Right ventricle myocardium superior (tissue), 1 donor: ENCODE data around the gene ZPBP2. TPM values are rescaled to one million over a fixed set of nuclear protein-coding genes. Genes with fewer than 3 reads are reported as not detected.
"Not testable (repeated sequence)": the region's sequence is repeated elsewhere in the genome, so short reads cannot be mapped to it uniquely, and the experiment has no call there.

Source experiments
- ATAC-seq: fragments of 200-7000 bp; cut with Tn5 transposase; one replicate; pipeline ENCODE4 v1.9.1; 2020; ENCODE audit warnings: mild to moderate bottlenecking; ENCODE audit not compliant: poor library complexity
- DNase-seq: peaks from one replicate; pipeline ENCODE4 v3.0.0-alpha.2; 2020
- intact Hi-C: fragments of 100-400 bp; cut with DNase I; formaldehyde crosslinking; loops from one replicate; pipeline ENCODE4 v1.11.2; 2022
- total RNA-seq: library from RNA; stranded (reverse); fragmentation: NEBNext Ultra II Directional; extraction: Animal tissue kit (Norgen Biotek cat#: 25700); gene quantifications from one replicate; pipeline ENCODE4 v1.2.1, GENCODE V29; 2021
- donor health status: DM: no; HTN: yes; CAD: no; lungs with severe emphysema.

The ZPBP2 gene
- total RNA-seq, 1 donor from 2014 or later, result not detected

DNA sequence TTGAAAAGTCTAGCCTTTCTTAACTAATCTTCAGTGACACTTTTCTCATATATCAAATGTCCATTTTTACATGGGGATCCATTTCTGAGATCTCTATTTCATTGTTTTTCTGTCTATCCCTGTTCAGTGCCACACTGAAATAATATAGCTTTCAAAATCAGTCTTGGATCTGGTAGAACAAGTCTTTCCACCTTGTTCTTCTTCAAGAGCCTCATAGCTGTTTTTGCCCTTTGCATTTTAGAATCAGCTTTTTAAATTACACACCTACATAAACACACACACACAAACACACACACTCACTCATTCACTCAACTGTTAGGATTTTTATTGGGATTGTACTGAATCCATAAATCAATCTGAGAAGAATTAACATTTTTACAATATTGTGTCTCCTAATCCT lies 31.2 kb downstream of the ZPBP2 start:
- intact Hi-C loops, result no loop called here
- ATAC-seq (no peak), DNase-seq (no peak)

- intact Hi-C loops, ATAC-seq, DNase-seq: not testable (repeated sequence)
Observed at GRCh38 chr17:39902027-39902426, 34.0 kb downstream of the ZPBP2 start.

- ATAC-seq (no peak), DNase-seq (no peak)
- intact Hi-C loops, result no loop called here
Observed at GRCh38 chr17:39903158-39903884, 35.3 kb downstream of the ZPBP2 start.

- no peak for ATAC-seq
- DNase-seq, result no peak
- intact Hi-C loops, result no loop called here
Observed at GRCh38 chr17:39904990-39905288, 36.9 kb downstream of the ZPBP2 start.

DNA sequence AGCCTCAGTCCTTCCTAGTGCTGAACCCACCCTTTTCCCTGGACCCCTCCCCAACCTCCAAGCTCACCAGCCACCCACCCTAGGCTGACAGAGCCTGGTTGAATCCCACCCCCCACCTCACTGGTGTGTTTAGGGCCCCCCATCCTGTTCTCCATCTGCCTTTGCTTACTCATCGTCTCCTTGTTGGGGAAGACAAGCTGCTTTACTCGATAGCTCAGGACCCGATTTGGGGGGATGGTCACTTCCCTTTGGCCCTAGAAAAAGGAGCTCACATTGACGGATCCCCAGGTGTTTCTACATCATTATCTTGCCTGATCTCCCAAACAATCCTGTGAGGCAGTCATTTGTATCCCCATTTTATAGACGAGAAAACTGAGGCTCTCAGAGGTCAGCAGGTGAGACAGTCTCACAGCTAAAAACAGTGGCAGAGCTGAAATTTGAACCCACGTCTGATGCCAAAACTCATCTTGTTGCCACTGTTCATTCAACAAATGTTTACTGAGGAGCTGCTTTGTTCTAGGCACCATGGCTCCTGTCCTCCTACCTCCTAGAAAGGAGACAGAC lies 40.9 kb downstream of the ZPBP2 start:
- no peak for ATAC-seq
- DNase-seq, result no peak
- intact Hi-C loops, result no loop called here

DNA sequence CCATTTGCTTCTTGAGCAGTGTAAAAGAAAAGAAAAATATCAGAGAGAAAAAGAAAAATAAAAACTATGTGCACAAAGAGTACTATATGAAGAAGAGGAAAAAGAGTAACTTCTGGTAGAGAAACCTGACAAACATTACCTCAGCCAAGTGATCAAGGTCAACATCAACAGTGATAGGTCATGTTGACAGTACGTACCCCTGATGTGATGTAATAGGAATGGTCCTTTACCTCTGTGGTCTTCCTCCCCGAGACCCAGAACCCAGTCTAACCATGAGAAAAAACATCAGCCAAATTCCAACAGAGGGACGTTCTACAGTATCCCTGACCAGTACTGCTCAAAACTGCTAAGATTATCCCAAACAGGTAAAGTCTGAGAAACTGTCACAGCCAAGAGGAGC lies 46.0 kb downstream of the ZPBP2 start:
- no peak for ATAC-seq
- intact Hi-C loops, result no loop called here
- DNase-seq, result no peak

- no peak for ATAC-seq
Observed at GRCh38 chr17:39915559-39915958, 47.6 kb downstream of the ZPBP2 start.

GRCh38 chr17:39916918-39917317 lies 48.9 kb downstream of the ZPBP2 start:
- DNase-seq, result no peak
- intact Hi-C loops, result loop anchor here (5.0 kb wide), 1 partner anchor 40 kb away; no protein-coding TSS in a partner anchor
- no peak for ATAC-seq

More at GRCh38 chr17:39915559-39915958, 47.6 kb downstream of the ZPBP2 start:
- no peak for DNase-seq
- intact Hi-C loops, result loop anchor here (5.0 kb wide), 1 partner anchor 42 kb away; no protein-coding TSS in a partner anchor

DNA sequence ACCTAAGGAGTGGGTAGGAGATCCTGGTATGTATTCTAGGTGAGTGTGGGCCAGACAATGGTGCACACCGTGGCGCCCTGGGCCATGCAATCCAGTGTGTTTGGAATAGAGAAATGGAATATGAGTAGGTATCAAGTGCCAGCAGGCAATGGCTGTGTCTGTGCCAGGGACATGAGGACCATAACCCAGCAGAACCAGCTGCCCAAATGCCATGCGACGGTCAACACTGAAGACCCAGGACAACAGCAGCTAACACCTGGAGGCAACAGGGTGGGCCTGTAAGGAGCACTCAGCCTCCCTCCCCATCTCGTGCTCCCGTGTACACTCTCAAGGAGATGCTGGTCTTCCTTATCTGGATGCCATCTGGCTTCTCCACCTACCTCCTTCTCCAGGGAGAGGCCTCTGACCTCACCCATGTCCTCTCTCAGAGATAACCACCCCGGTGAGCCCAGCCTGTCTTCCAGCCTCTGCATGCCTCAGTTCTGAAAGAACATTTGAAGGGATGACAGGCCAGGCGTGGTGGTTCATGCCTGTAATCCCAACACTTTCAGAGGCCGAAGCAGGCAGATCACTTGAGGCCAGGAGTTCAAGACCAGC lies 51.2 kb downstream of the ZPBP2 start:
- ATAC-seq (no peak), DNase-seq (no peak)
- intact Hi-C loops, result loop anchor here (5.0 kb wide), 1 partner anchor 38 kb away; no protein-coding TSS in a partner anchor

DNA sequence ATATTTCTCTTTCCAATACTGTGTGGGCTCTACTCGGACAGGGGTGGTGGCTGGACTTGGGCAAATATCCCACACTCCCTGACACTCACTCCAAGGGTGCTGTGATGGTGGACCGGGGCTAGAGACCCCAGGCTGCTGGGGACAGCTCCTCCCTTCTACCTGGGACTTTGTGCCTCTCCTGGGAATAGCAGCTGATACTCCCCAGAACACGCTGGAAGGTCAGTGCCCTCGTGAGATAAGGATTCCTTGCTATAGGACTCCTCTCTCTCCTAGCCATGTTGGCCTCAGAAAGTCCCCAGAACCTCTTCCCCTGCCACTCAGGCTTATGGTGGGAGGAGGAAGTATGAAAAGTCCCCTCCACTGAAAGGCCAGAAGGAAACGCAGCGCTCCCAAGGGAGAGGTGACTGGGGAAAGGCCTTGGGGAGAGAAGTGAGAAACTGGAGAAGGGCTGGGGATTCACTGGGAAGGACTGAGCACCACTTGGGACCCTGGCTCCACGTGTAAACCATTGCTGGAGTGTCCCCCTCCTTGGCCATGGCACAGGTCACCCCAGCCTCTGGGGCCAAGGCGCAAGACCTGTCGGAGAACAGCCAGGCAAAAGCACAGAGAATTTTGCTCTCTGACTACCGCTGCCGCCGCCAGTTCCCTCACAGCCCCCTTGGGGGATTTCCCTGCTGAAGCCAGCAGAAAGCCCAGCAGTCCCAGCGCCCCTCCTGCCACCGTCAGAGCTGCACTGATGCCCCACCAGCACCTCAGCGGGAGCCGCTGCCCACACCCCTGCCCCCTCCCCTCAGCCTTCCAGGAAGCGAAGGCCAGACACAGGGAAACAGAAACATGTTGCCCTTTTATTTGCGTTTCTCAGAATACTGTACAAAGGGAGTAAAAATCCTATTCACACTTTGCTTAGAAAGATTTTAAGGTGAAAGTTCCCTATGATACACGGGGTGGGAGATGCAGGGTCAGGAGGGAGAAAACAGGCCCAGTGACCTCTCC lies 52.5 kb downstream of the ZPBP2 start:
- DNase-seq, result no peak
- ATAC-seq, result no peak
- intact Hi-C loops, result no loop called here

DNA sequence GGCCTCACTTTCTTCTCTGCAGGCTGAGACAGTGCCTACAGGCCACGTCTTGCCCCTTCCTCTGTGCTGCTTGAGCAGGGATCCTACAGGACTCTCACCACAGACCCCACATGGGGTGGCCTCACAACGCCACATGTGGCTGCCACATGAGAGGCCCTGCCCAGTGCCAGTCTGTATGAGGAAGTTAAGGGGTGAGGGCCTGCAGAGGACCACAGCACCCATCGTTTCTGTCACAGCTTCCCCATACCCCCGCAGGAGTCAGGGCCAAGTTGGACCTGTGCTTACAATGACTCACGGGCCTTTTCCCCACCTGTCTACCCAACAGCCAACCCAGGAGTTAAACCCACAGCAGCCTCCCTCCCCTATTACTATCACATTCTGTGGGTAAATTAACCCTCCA lies 53.3 kb downstream of the ZPBP2 start:
- ATAC-seq (no peak), DNase-seq (no peak)
- intact Hi-C loops, result no loop called here

DNA sequence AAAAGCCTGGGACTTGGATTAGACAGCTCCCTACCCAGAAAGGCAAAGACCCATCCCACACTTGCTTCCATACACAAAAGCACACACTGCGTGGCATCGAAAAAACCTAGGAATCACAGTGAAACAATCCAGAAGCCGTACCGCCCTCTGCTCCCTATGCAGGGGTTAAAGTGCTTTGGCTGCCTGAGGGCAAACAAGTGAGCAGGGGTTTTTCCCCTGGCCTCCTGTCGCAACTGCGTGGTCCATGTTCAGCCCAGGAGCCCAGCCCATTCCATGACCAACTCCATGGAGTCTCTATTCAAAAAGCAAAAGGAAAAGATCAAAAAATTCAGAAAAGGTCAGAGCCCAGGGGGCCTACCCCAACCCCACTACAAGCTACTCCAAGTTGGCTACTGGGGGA lies 54.0 kb downstream of the ZPBP2 start:
- intact Hi-C loops, result no loop called here
- DNase-seq, result no peak
- ATAC-seq, result no peak

- intact Hi-C loops, result no loop called here
- no peak for DNase-seq
Observed at GRCh38 chr17:39923230-39923629, 55.2 kb downstream of the ZPBP2 start.

DNA sequence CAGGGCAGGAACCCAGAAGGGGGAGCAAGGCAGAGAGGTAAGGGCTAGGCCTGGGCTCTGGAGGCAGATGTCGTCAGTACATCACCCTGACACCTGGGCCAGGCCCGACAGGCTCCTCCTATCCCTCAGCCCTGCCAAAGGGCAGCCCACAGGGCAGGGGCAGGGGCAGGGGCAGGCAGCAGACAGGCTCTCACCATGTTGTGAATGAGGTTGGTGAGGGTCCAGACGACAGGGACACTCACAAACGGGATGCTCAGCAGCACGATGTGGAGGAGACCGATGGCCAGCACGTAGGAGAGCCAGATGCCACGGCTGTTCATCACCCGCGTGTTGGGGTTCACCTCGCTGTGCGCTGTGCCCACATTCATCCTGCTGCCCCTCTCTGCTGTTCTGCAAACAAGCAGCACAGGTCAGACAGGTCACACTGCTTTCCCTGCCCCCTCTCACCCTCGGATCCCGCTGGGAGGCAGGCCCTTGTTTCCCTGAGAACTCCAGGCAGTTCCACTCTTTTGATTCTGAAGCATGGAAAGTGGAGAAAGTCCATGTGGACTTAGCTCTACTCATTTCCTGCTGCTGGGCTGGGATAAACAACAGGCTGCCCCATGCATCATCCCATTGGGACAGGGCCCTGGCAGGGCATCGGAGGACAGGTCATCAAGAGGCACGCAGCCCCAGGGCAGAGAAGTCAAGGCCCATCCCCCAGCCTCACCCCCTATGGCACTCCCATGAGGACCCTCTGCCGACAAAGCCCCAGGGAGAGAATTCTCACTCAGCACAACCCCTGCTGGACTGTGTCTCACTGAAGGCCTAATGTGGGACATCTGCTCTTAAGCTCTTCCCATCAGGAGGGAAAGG lies 56.1 kb downstream of the ZPBP2 start:
- DNase-seq (no peak), ATAC-seq (no peak)
- intact Hi-C loops, result no loop called here

More at GRCh38 chr17:39923230-39923629, 55.2 kb downstream of the ZPBP2 start:
- ATAC-seq, result no peak

DNA sequence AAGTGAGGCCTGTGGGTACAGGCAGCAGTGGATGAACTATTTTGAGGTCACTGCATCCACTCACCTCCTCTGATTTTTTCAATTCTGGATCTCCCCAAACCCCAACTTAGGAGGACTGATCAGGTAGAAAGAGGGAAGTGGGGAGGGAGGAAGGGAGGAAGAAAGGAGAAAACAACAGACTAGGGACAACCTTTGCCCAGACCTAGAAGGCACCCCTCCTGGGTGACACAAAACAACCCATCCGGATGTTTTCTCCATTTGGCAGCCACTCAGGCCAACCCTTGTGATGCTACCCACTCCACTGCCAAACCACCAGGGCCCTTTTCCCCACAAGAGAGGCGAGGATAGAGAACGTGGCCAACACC lies 56.7 kb downstream of the ZPBP2 start:
- intact Hi-C loops, result no loop called here
- no peak for ATAC-seq
- DNase-seq, result no peak

- no peak for ATAC-seq
- intact Hi-C loops, result no loop called here
- DNase-seq, result no peak
Observed at GRCh38 chr17:39925282-39926134, 57.5 kb downstream of the ZPBP2 start.

DNA sequence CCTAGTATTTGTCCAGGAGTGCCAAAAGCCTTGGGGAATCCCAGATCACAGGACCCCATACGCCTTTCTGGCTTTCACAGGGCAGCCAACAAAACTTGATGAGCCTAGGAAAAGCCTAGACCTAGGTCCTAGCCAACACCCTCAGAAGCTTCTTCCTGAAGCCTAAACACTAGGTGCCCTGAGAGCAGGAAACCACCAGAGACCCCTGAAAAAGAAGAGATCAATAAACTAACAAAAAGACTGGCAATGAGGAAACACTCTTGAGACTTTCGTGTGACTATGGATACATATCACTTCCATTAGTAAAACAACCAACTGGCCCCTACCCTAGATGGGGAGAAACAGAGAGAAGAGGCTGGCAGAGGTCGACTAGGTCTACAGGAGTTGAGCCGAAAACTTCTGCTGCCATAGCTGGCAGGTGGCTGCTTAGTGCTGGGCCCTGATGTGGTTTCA lies 58.2 kb downstream of the ZPBP2 start:
- DNase-seq (no peak), ATAC-seq (no peak)
- intact Hi-C loops, result no loop called here
